Ecto neural progenitor cell (in vitro differentiated cells): ENCODE data around the gene ATP1B3.
"Not testable (repeated sequence)": the region's sequence is repeated elsewhere in the genome, so short reads cannot be mapped to it uniquely, and the experiment has no call there.

ENCODE experiments used
- DNase-seq: peaks from one replicate; pipeline ENCODE4 v3.0.0-alpha.2; 2018; ENCODE audit warnings: low spot score

Gene ATP1B3

DNA sequence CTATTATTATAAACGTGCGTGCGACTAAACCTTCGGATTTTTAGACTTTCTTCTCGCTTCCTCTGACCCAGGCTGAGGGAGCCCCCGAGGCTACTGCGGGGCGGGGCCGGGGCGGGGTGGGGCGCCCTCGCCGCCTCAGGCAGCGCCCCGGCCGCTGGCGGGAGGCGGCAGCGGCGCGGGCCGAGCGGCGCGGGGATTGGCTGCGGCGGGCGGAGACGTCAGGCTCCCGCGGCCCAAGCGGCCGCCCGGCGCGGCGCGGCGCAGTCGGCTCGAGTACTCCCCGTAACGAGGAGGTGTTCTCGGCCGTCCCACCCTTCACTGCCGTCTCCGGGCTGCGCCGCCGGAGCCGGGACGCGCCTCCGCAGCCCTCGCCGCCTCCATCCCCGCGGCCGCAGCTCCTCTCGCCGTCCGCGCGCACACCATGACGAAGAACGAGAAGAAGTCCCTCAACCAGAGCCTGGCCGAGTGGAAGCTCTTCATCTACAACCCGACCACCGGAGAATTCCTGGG lies at the start of gene ATP1B3:
TSS of gene ATP1B3 (plus strand) at position 263 of the 510 bp plus-strand sequence. CDS start at position 422, 159 bp downstream.
- DNase-seq = peak; percentile 86

DNA sequence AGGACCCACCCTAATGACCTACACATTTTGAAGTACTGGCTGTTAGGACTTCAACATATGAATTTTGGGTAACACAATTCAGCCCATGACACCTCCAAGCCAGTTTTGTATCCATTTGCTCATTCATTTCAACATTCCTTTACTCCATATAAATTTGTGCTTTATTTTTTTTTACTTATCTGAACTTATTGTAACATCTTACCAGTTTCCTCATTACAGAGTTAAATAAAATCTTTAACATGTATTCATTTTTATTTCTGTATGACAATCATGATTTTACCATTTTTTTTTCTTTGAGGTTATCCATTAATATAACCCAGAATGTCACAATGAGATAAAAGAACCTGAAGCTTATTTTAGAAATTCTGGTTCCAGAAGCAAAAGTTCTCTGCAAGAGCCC lies 48.0 kb upstream of the ATP1B3 start:
- no peak for DNase-seq

DNA sequence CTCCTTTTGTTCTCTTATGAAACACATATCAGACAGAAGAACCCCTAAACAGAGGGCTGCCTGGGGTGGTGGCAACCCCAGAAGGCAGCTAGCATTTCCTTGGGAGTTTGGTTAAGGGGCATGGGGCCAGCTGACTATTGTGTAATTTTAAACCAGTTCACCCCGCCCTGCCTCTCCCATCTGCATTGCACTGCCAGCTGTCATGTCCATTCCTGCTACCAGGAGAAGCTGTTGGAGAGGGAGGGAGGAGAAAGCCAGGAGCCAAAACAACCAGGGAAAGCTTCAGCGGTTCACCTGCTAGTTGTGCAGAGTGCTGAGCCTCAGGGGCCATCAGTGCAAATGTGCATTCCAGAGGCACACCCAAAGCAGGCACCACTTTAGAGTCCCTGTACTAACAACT lies 47.6 kb upstream of the ATP1B3 start:
- no peak for DNase-seq

DNA sequence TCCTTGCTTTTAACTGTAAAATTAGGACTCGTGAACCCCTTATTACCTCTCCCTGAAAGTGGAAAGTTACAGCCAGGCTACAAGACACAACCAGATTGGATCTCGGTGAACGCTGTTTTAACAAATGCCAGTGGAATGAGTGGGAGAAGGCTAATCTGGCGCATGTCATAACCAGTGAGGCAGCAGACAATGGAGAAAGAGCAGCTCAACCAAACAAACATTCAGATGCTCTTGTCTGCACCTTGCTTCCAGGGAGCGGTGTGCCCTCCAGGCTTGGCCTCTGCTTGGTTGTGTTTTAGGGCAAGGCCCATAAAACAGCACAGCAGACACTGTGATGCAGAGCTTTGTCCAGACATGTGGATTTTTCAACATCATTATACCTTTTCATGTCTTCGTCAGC lies 45.9 kb upstream of the ATP1B3 start:
- no peak for DNase-seq

- DNase-seq = no peak
Observed at GRCh38 chr3:141834292-141834691, 42.2 kb upstream of the ATP1B3 start.

DNA sequence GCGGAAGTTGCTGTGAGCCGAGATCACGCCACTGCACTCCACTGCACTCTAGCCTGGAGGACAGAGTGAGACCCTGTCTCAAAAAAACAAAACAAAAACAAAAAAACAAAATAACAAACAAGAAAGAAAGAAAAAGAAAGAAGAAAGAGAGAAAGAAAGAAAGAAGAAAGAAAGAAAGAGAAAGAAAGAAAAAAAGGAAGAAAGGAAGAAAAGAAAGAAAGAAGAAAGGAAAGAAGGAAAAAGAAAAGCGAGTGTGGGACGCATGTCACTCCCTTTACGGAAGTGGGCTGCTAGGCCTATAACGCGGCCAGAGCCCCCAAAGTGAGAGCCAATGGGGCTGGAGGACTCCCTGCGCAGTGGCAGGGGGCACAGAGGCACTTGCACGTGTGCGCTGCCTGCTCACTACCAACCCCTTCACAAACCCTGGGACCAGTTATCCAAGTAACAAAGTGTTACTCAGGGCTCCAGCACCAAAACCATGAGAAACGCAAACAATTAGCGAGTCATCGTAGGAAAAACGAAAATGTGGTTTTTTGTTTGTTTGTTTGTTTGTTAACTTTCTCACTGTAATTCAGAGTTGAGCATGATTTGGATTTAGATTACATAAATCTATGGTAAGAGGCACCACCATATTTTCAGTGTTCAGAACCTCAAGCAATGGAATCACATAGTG lies 40.8 kb upstream of the ATP1B3 start:
- no peak for DNase-seq

DNA sequence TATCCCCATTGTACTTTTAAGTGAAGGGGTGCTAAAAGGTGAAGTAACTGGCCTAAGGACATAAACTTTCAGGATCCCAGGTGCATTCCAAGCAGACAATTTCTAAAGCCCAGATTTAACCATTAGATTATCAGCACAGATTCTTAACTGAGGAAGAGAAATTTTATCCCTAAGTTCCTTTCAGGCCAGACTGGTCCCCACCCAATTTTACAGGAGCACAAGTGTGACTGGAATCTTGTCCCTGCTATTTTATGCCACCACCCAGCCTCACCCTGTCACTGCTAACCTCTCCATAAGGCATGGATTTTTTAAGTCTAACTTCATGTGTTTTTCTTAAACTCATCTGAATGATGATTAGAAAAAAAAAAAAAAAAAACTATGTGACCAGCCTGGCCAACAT lies 37.1 kb upstream of the ATP1B3 start:
- DNase-seq = no peak

DNA sequence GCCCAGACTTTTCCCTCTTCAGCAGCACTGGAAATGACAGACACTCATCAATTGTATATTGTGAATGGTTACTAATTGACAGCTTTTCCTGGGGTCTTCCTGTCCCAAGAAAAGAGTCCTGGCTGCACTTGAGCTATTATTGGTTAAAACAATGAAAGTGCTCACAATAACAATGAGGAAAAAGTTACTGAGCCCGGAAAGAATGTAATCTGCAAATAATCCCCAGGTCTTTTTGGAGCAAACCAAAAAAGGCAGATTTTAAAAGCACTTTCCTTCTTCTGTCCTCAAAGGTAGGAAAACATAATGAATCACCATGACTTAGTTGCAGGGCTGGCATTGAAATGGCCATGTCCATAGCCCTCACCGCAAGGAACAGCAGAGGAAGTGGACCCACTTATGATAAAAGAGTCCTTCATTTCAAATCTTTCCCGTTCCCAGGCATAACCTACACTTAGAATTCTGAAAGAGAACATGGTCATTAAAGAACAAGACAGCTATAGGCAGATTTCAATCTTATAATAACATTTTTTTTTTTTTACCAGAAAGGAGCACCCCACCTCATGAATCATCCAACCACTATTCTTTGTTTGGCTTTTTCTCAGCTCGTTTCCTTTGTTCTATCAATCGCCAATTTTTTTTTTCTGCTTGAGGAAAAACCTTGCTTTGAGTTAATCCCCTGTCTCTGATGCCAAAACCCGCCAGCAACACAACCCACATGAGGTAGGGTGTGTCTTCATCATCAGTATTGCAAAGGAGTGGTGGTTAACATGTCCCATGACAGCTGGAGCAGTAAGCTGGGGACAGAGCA lies 35.5 kb upstream of the ATP1B3 start:
- DNase-seq = no peak

GRCh38 chr3:141844108-141844507 lies 32.3 kb upstream of the ATP1B3 start:
- DNase-seq = no peak

- no peak for DNase-seq
Observed at GRCh38 chr3:141844812-141845211, 31.6 kb upstream of the ATP1B3 start.

- DNase-seq = peak; percentile 47
Observed at GRCh38 chr3:141845407-141846049, 30.9 kb upstream of the ATP1B3 start.

GRCh38 chr3:141846050-141846433 lies 30.4 kb upstream of the ATP1B3 start:
- no peak for DNase-seq

- DNase-seq = not testable (repeated sequence)
Observed at GRCh38 chr3:141848159-141848748, 28.2 kb upstream of the ATP1B3 start.

- no peak for DNase-seq
Observed at GRCh38 chr3:141849056-141849815, 27.2 kb upstream of the ATP1B3 start.

- no peak for DNase-seq
Observed at GRCh38 chr3:141851411-141851810, 25.0 kb upstream of the ATP1B3 start.

GRCh38 chr3:141853081-141853601 lies 23.3 kb upstream of the ATP1B3 start:
- DNase-seq = no peak

GRCh38 chr3:141853629-141854168 lies 22.7 kb upstream of the ATP1B3 start:
- DNase-seq = no peak

DNA sequence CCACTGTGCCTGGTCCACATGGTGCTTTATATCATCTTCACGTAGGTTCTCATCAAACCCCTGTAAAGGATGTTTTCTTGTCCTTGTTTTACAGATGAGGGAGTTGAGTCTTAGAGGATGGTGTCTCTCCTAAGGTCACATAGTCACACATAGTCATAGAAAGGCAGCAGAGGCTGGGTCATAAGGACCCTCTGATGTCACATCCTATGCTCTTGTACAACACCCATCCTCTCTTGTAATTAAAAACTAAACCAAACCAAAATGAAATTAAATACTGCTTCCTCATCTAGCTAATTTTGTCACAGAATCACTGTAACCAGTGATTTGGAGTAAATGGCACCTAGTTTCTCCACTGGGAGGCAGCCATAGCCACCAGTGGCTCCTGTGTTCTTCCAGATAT lies 21.8 kb upstream of the ATP1B3 start:
- DNase-seq = no peak

DNA sequence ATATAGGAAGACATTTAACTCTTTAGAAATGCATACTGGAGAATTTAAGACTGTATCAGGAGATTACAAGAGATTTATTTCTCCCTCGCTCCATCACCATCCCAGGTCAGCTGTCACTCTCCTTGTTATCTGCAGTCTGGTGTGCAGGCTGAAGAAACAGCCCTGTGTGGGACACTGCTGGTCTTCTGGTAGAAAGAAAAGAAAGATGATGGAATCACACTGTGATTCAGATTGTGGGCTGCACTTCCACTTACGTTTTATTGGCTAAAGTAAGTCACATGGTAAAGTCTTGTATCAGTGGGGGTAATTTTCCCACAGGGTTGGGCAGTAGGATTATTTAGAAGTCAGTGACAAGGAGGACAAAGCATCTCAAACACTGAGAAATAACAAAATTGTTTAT lies 18.1 kb upstream of the ATP1B3 start:
- DNase-seq = no peak

GRCh38 chr3:141859651-141860050 lies 16.8 kb upstream of the ATP1B3 start:
- DNase-seq = no peak

- DNase-seq = no peak
Observed at GRCh38 chr3:141860086-141860669, 16.3 kb upstream of the ATP1B3 start.
